CD4-positive, alpha-beta T cell treated with Interleukin-1 beta for 1 hour (primary cell): ENCODE measurements around the gene FCN2.
A peak's percentile ranks its signal among the peaks of the same experiment; 100 is the strongest.

ENCODE experiments used
- DNase-seq, 2 donors: peaks; one replicate each; pipeline ENCODE4 v3.0.0-alpha.2; 2020 to 2022

Gene FCN2

GRCh38 chr9:134913041-134913712, 32.6 kb downstream of the FCN2 start:
- DNase-seq: no peak

GRCh38 chr9:134913713-134914500, 33.3 kb downstream of the FCN2 start:
- DNase-seq: no peak

- DNase-seq: no peak
Observed at GRCh38 chr9:134914501-134914834, 33.9 kb downstream of the FCN2 start.

- DNase-seq: no peak
Observed at GRCh38 chr9:134915046-134915985, 34.7 kb downstream of the FCN2 start.

GRCh38 chr9:134916161-134916665, 35.6 kb downstream of the FCN2 start:
- DNase-seq: no peak

- peak in 1 of 2 donors; percentile 26 for DNase-seq
Observed at GRCh38 chr9:134917431-134918373, 37.1 kb downstream of the FCN2 start, which contains the start of gene FCN1. Gene FCN1, minus strand, starts transcription at chr9:134917912. Its CDS starts 41 bp downstream, at chr9:134917871.

- DNase-seq: no peak
Observed at GRCh38 chr9:134918646-134919045, 38.0 kb downstream of the FCN2 start.

GRCh38 chr9:134919303-134919702, 38.7 kb downstream of the FCN2 start:
- DNase-seq: peak in 1 of 2 donors; percentile 19

- DNase-seq: peak in 1 of 2 donors; percentile 57
Observed at GRCh38 chr9:134922066-134922931, 41.7 kb downstream of the FCN2 start.

GRCh38 chr9:134922932-134923240, 42.3 kb downstream of the FCN2 start:
- peak in 1 of 2 donors; percentile 28 for DNase-seq

- no peak for DNase-seq
Observed at GRCh38 chr9:134923466-134923865, 42.9 kb downstream of the FCN2 start.

- DNase-seq: peak in 1 of 2 donors; percentile 42
Observed at GRCh38 chr9:134925011-134925511, 44.5 kb downstream of the FCN2 start.

- DNase-seq: no peak
Observed at GRCh38 chr9:134928436-134929192, 48.0 kb downstream of the FCN2 start.

- peak; percentile 8 to 62 for DNase-seq
Observed at GRCh38 chr9:134929193-134930158, 48.9 kb downstream of the FCN2 start.

- DNase-seq: peak in 1 of 2 donors; percentile 32
Observed at GRCh38 chr9:134930398-134930797, 49.8 kb downstream of the FCN2 start.

GRCh38 chr9:134932171-134932570, 51.6 kb downstream of the FCN2 start:
- DNase-seq: no peak

GRCh38 chr9:134932606-134933005, 52.0 kb downstream of the FCN2 start:
- DNase-seq: no peak

GRCh38 chr9:134933076-134933659, 52.6 kb downstream of the FCN2 start:
- DNase-seq: no peak
